Transverse colon (tissue), 3 donors: ENCODE results near the gene ZNF205.

Source experiments
- CTCF ChIP-seq, 5 experiments: fragments of 200-600 bp in 3 of 5; fragments of 450-650 bp in 2 of 5; sonication (generic) in 3 of 5; IDR thresholded peaks; 1 replicate in 2 of 5; 2 replicates in 3 of 5; pipeline ENCODE4 v1.5.1; 2016 to 2017; ENCODE audit warnings: antibody characterized with exemption in 5 of 5, inconsistent platforms in 3 of 5, mild to moderate bottlenecking in 2 of 5, moderate library complexity in 1 of 5
- EP300 ChIP-seq: sonication (generic); formaldehyde crosslinking; IDR thresholded peaks from one replicate; pipeline ENCODE4 v1.6.1; 2017; ENCODE audit warnings: antibody characterized with exemption, low read depth
- POLR2A ChIP-seq: fragments of 450-650 bp; IDR thresholded peaks from one replicate; pipeline ENCODE4 v1.6.1; 2016; ENCODE audit warnings: antibody characterized with exemption, mild to moderate bottlenecking, moderate library complexity

GRCh38 chr16:3150346-3151218, 38.2 kb downstream of the ZNF205 start:
- TF ChIP-seq CTCF (IDR thresholded peaks at IDR 0.05) (no peak), EP300 (no peak), POLR2A (no peak)
